T-cell (primary cell): Measurements from ENCODE around the gene ITIH6. TPM values are rescaled to one million over a fixed set of nuclear protein-coding genes. Genes with fewer than 3 reads are reported as not detected.
A peak's percentile ranks its signal among the peaks of the same experiment; 100 is the strongest.

Source experiments
- ATAC-seq, 4 experiments: fragments of 200-7000 bp in 3 of 4; fragments of 150-1000 bp in 1 of 4; cut with Tn5 transposase; replicated peaks in 1 of 4; 1 replicate in 3 of 4; 2 replicates in 1 of 4; pipeline ENCODE4 v1.10.0; 2021; ENCODE audit warnings: moderate library complexity in 3 of 4, mild to moderate bottlenecking in 2 of 4, moderate number of reproducible peaks in 1 of 4
- CTCF ChIA-PET, 2 donors: fragments of 300-600 bp; sonication (Branson Sonifier 250); formaldehyde crosslinking; loops; one replicate each; lab custom pipeline; 2022; ENCODE audit warnings: antibody characterized with exemption in 2 of 2; lab: Charles Lee
- POLR2A ChIA-PET, 2 donors: fragments of 300-600 bp; sonication (Branson Sonifier 250); formaldehyde crosslinking; loops; one replicate each; lab custom pipeline; 2022; ENCODE audit warnings: antibody characterized with exemption in 2 of 2; lab: Charles Lee
- DNase-seq, 35 experiments: peaks; one replicate each; pipeline versions ENCODE4 v3.0.0 to v3.0.0-alpha.2; 2013 to 2023
- H3K27ac ChIP-seq: one replicate; pipeline ENCODE4 v1.5.1; 2013; ENCODE audit warnings: low read length
- H3K27me3 ChIP-seq, 2 experiments: replicated peaks in 1 of 2; 1 replicate in 1 of 2; 2 replicates in 1 of 2; pipeline versions ENCODE4 v1.6.1 to v1.7.0; 2013; ENCODE audit warnings: low read length in 1 of 2, mixed read lengths in 1 of 2; ENCODE audit not compliant: control insufficient read depth in 2 of 2, insufficient read depth in 2 of 2; ENCODE audit errors: extremely low read depth in 1 of 2
- H3K36me3 ChIP-seq, 2 donors: 1 replicate in 1 of 2; 2 replicates in 1 of 2; pipeline versions ENCODE4 v1.6.1 to v1.7.0; 2013; ENCODE audit warnings: low read length in 1 of 2; ENCODE audit not compliant: control insufficient read depth in 2 of 2, insufficient read depth in 1 of 2; ENCODE audit errors: extremely low read depth in 1 of 2
- H3K4me1 ChIP-seq, 2 experiments: 1 replicate in 1 of 2; 2 replicates in 1 of 2; pipeline versions ENCODE4 v1.6.1 to v1.7.0; 2013; ENCODE audit warnings: low read length in 2 of 2, mixed read lengths in 1 of 2; ENCODE audit not compliant: insufficient read depth in 2 of 2, control insufficient read depth in 1 of 2; ENCODE audit errors: extremely low read depth in 1 of 2
- H3K4me3 ChIP-seq, 2 donors: 1 replicate in 1 of 2; 2 replicates in 1 of 2; pipeline versions ENCODE4 v1.5.1 to v1.7.0; 2013; ENCODE audit warnings: mild to moderate bottlenecking in 2 of 2, low read length in 1 of 2, moderate library complexity in 1 of 2; ENCODE audit not compliant: control insufficient read depth in 1 of 2; ENCODE audit errors: extremely low read depth in 1 of 2
- H3K9me3 ChIP-seq: 2 replicates; pipeline ENCODE4 v1.7.0; 2013
- H3K27ac Mint-ChIP-seq, 2 donors: one replicate each; pipeline ENCODE4 v1.8.0; 2020 to 2021; ENCODE audit warnings: mild to moderate bottlenecking in 2 of 2, mixed read lengths in 2 of 2
- H3K27me3 Mint-ChIP-seq, 2 donors: one replicate each; pipeline ENCODE4 v1.8.0; 2021 to 2022; ENCODE audit warnings: mixed read lengths in 2 of 2
- H3K36me3 Mint-ChIP-seq: one replicate; pipeline ENCODE4 v1.8.0; 2021; ENCODE audit warnings: mixed read lengths
- H3K4me1 Mint-ChIP-seq, 3 donors: one replicate each; pipeline ENCODE4 v1.8.0; 2020 to 2022; ENCODE audit warnings: mixed read lengths in 3 of 3, mild to moderate bottlenecking in 1 of 3
- H3K4me3 Mint-ChIP-seq, 3 donors: one replicate each; pipeline ENCODE4 v1.8.0; 2020 to 2022; ENCODE audit warnings: mild to moderate bottlenecking in 3 of 3, mixed read lengths in 3 of 3, moderate library complexity in 3 of 3
- H3K9me3 Mint-ChIP-seq, 3 donors: one replicate each; pipeline ENCODE4 v1.8.0; 2020 to 2022; ENCODE audit warnings: mixed read lengths in 3 of 3
- WGBS: methylation state at CpG from one replicate; pipeline ENCODE4 v1.1.5; 2013; ENCODE audit warnings: missing lambda C conversion rate; ENCODE audit not compliant: insufficient coverage; 5-methylcytosine and 5-hydroxymethylcytosine counted together
- total RNA-seq, 35 experiments: library from RNA in 6 of 35; stranded (reverse) in 6 of 35; fragments of 120-200 nt in 1 of 35; gene quantifications; one replicate each; pipeline versions ENCODE4 v1.2.1 to v1.2.4 and lab custom pipeline; 2013 to 2026

ITIH6 gene
- total RNA-seq, 5 donors from 2014 or later (not counting 1 experiment from before 2014, with no cell fraction given), result not detected

DNA sequence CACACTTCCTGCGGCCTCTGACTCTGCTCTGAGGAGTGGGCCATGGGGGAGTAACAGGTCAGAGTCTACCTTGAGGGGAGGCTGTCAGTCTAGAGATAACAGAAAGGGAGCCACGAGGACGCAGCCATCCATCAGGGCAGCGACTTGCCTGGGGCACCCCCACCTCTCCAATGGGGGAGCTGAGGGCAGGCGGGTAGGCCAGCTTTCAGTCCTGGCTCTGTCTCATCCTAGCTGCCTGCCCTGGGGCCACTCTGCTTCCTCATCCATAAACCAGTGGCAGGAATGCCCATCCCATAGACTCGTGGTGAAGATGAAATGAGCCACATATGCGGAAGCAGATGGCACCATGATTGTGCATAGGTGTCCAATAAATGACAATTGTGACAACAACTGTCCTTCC is 22.7 kb upstream of the ITIH6 start:
- H3K27me3 ChIP-seq, result no peaks in the 10 kb centered on the region
- no peaks in the 10 kb centered on the region for H3K4me1 ChIP-seq
- H3K4me1 Mint-ChIP-seq, result peaks cover 0 to 7% (median 6%) of the 10 kb centered on the region in 3 donors
- H3K27me3 Mint-ChIP-seq, result peaks cover 0 to 8% of the 10 kb centered on the region in 2 donors
- H3K9me3 ChIP-seq, result no peaks in the 10 kb centered on the region
- no peak overlapping the region for H3K27ac Mint-ChIP-seq
- CTCF ChIA-PET, result no interaction called here
- DNase-seq (no peak), ATAC-seq (no peak)
- POLR2A ChIA-PET, result no interaction called here
- WGBS, result no CpG with 5 or more reads among the region's 7 CpGs
- no peak overlapping the region for H3K4me3 Mint-ChIP-seq
- peaks cover 8% of the 10 kb centered on the region for H3K36me3 Mint-ChIP-seq
- no peak overlapping the region for H3K27ac ChIP-seq
- no peak overlapping the region for H3K4me3 ChIP-seq
- H3K9me3 Mint-ChIP-seq, result no peaks in the 10 kb centered on the region
- H3K36me3 ChIP-seq, result no peaks in the 10 kb centered on the region

- Histone ChIP-seq H3K36me3 (peaks cover 0 to 10% of the 10 kb centered on the region in 2 donors), H3K27me3 (no peaks in the 10 kb centered on the region), H3K4me3 (no peak overlapping the region), H3K9me3 (no peaks in the 10 kb centered on the region), H3K27ac (no peak overlapping the region), H3K4me1 (no peaks in the 10 kb centered on the region)
- CTCF ChIA-PET, result no interaction called here
- ATAC-seq (no peak), DNase-seq (no peak)
- no peaks in the 10 kb centered on the region for H3K9me3 Mint-ChIP-seq
- peaks cover 0 to 7% (median 6%) of the 10 kb centered on the region in 3 donors for H3K4me1 Mint-ChIP-seq
- H3K4me3 Mint-ChIP-seq, result no peak overlapping the region
- no CpG with 5 or more reads among the region's 8 CpGs for WGBS
- no peak overlapping the region for H3K27ac Mint-ChIP-seq
- H3K36me3 Mint-ChIP-seq, result peaks cover 13% of the 10 kb centered on the region
- POLR2A ChIA-PET, result no interaction called here
- peaks cover 0 to 4% of the 10 kb centered on the region in 2 donors for H3K27me3 Mint-ChIP-seq
Measured at GRCh38 chrX:54819201-54819600, 21.1 kb upstream of the ITIH6 start.

GRCh38 chrX:54818221-54818620 is 20.2 kb upstream of the ITIH6 start:
- Histone ChIP-seq H3K4me3 (no peak overlapping the region), H3K27ac (no peak overlapping the region), H3K36me3 (peaks cover 0 to 20% of the 10 kb centered on the region in 2 donors), H3K9me3 (no peaks in the 10 kb centered on the region), H3K4me1 (no peaks in the 10 kb centered on the region), H3K27me3 (no peaks in the 10 kb centered on the region)
- ATAC-seq (no peak), DNase-seq (no peak)
- CTCF ChIA-PET, result no interaction called here
- H3K27me3 Mint-ChIP-seq, result peaks cover 0 to 8% of the 10 kb centered on the region in 2 donors
- H3K27ac Mint-ChIP-seq, result no peak overlapping the region
- POLR2A ChIA-PET, result no interaction called here
- H3K4me3 Mint-ChIP-seq, result no peak overlapping the region
- no CpG with 5 or more reads among the region's 5 CpGs for WGBS
- H3K4me1 Mint-ChIP-seq, result peaks cover 0 to 7% (median 6%) of the 10 kb centered on the region in 3 donors
- H3K9me3 Mint-ChIP-seq, result no peaks in the 10 kb centered on the region
- peaks cover 22% of the 10 kb centered on the region for H3K36me3 Mint-ChIP-seq

DNA sequence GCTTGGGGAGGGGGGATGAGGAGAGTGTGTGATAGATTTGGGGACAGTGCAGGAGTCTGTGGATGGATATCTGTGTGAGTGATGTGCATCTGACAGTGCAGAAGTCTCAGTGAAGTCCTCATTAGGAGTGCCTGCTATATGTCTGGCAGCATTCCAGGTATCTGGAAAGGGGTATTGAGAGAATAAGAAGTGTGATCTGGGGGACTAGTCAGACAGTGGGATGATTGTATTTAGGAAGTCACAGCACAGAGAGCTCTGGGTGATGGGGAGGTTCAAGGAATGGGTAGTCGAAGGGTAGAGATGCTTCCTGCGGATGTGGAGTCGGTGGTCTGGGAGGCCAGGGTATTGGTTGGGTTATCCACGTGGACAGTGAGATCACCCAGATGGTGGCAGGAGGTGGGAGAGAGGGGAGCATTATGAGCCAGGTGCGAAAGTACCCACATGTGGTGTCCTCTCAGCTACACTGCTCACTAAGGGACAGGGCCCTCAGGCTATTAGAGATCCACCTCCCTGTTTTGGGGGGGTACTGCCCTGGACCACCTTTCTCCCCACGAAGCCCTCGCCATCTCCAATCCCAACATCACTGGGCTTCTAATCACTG is 19.3 kb upstream of the ITIH6 start:
- H3K4me3 Mint-ChIP-seq, result no peak overlapping the region
- 100% methylated on average over 1 of the region's 7 CpGs for WGBS
- no peaks in the 10 kb centered on the region for H3K9me3 Mint-ChIP-seq
- H3K27me3 Mint-ChIP-seq, result peaks cover 0 to 12% of the 10 kb centered on the region in 2 donors
- Histone ChIP-seq H3K36me3 (peaks cover 0 to 28% of the 10 kb centered on the region in 2 donors), H3K4me3 (no peak overlapping the region), H3K27ac (no peak overlapping the region), H3K4me1 (no peaks in the 10 kb centered on the region), H3K27me3 (no peaks in the 10 kb centered on the region), H3K9me3 (no peaks in the 10 kb centered on the region)
- H3K27ac Mint-ChIP-seq, result no peak overlapping the region
- POLR2A ChIA-PET, result no interaction called here
- no peak for ATAC-seq
- no peak for DNase-seq
- H3K36me3 Mint-ChIP-seq, result peaks cover 22% of the 10 kb centered on the region
- H3K4me1 Mint-ChIP-seq, result peaks cover 0 to 7% (median 6%) of the 10 kb centered on the region in 3 donors
- CTCF ChIA-PET, result no interaction called here

- H3K4me3 ChIP-seq, result no peak overlapping the region
- H3K4me1 Mint-ChIP-seq, result peaks cover 19 to 25% (median 23%) of the 10 kb centered on the region in 3 donors
- no peaks in the 10 kb centered on the region for H3K27me3 ChIP-seq
- peaks cover 0 to 7% of the 10 kb centered on the region in 2 donors for H3K27me3 Mint-ChIP-seq
- DNase-seq (no peak), ATAC-seq (no peak)
- peaks cover 0 to 42% of the 10 kb centered on the region in 2 donors for H3K36me3 ChIP-seq
- WGBS, result no CpG with 5 or more reads among the region's 3 CpGs
- H3K9me3 Mint-ChIP-seq, result no peaks in the 10 kb centered on the region
- H3K4me1 ChIP-seq, result peaks cover 0 to 19% of the 10 kb centered on the region in 2 experiments
- no peaks in the 10 kb centered on the region for H3K9me3 ChIP-seq
- H3K4me3 Mint-ChIP-seq, result no peak overlapping the region
- POLR2A ChIA-PET, result no interaction called here
- H3K27ac ChIP-seq, result no peak overlapping the region
- peaks cover 31% of the 10 kb centered on the region for H3K36me3 Mint-ChIP-seq
- CTCF ChIA-PET, result no interaction called here
- H3K27ac Mint-ChIP-seq, result no peak overlapping the region
Measured at GRCh38 chrX:54812306-54812705, 14.3 kb upstream of the ITIH6 start.

DNA sequence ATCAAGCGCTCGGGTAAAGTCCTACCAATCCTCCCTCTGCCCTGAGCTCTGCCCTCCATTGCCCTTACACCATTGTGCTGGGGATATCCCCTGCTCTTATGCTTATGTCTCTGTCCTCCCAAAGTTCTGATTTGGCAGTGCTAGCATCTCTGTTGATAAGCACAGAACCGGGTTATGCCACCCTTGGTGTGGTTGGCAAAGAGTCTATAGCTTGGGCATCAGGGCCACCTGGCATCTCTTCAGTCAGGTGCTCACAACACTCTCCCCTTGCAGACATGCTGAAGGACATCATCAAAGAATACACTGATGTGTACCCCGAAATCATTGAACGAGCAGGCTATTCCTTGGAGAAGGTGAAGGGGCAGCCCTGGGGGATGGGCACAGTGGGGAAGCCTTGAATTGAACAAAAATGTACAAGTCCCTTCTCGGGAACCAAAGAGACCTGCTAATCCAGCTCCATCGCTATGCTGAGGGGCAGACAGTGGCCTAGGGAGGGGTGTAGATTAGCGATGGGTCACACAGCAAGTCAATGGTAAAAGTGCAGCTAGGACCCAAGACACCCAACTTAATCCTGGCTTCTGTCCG is 13.3 kb upstream of the ITIH6 start:
- POLR2A ChIA-PET, result no interaction called here
- no peak overlapping the region for H3K4me3 ChIP-seq
- H3K27me3 ChIP-seq, result no peaks in the 10 kb centered on the region
- ATAC-seq (no peak), DNase-seq (no peak)
- CTCF ChIA-PET, result no interaction called here
- H3K4me1 ChIP-seq, result peaks cover 0 to 19% of the 10 kb centered on the region in 2 experiments
- H3K27ac ChIP-seq, result no peak overlapping the region
- H3K9me3 ChIP-seq, result no peaks in the 10 kb centered on the region
- peaks cover 0 to 7% of the 10 kb centered on the region in 2 donors for H3K27me3 Mint-ChIP-seq
- peaks cover 0 to 42% of the 10 kb centered on the region in 2 donors for H3K36me3 ChIP-seq
- peaks cover 21 to 29% (median 29%) of the 10 kb centered on the region in 3 donors for H3K4me1 Mint-ChIP-seq
- H3K9me3 Mint-ChIP-seq, result no peaks in the 10 kb centered on the region
- WGBS, result no CpG with 5 or more reads among the region's 9 CpGs
- peaks cover 29% of the 10 kb centered on the region for H3K36me3 Mint-ChIP-seq
- peak overlapping the region in 1 of 3 donors; percentile 49 for H3K4me3 Mint-ChIP-seq
- H3K27ac Mint-ChIP-seq, result no peak overlapping the region
